HepG2 (cell line): Measurements from ENCODE around the gene CAD. TPM values are rescaled to one million over a fixed set of nuclear protein-coding genes. Genes with fewer than 3 reads are reported as not detected.

ENCODE experiments used
- BRF2 ChIP-seq: sonication (generic); formaldehyde crosslinking; IDR thresholded peaks from 2 replicates; pipeline ENCODE4 v1.8.1; 2022; ENCODE audit warnings: mild to moderate bottlenecking, missing genetic modification reagents
- FUBP1 ChIP-seq: sonication (generic); formaldehyde crosslinking; IDR thresholded peaks from 2 replicates; pipeline ENCODE4 v1.5.1; 2020; ENCODE audit warnings: missing genetic modification reagents, mild to moderate bottlenecking, borderline replicate concordance
- GABPB1 ChIP-seq: IDR thresholded peaks from 2 replicates; pipeline ENCODE4 v1.6.1; 2016; ENCODE audit warnings: mild to moderate bottlenecking, missing genetic modification reagents, moderate library complexity, missing compliant biosample characterization
- KAT2B ChIP-seq: fragments of 150-350 bp; IDR thresholded peaks from 2 replicates; pipeline ENCODE4 v1.6.1; 2014; ENCODE audit warnings: low read depth, low read length, borderline replicate concordance
- NFE2L1 ChIP-seq: sonication (generic); formaldehyde crosslinking; IDR thresholded peaks from 2 replicates; pipeline ENCODE4 v1.4.0; 2020; ENCODE audit warnings: missing genetic modification reagents, mild to moderate bottlenecking, borderline replicate concordance
- NR1H2 ChIP-seq: sonication (generic); formaldehyde crosslinking; IDR thresholded peaks from 2 replicates; pipeline ENCODE4 v1.8.1; 2022; ENCODE audit warnings: low read depth, missing genetic modification reagents, borderline replicate concordance
- PRPF4 ChIP-seq: fragments of 200-400 bp; formaldehyde crosslinking; IDR thresholded peaks from 2 replicates; pipeline ENCODE4 v1.6.1; 2016; ENCODE audit warnings: low read length, low read depth; ENCODE audit not compliant: poor library complexity, severe bottlenecking
- ZMYM3 ChIP-seq: sonication (generic); formaldehyde crosslinking; IDR thresholded peaks from 2 replicates; pipeline ENCODE4 v1.5.1; 2020; ENCODE audit warnings: mild to moderate bottlenecking, missing genetic modification reagents
- ZNF136 ChIP-seq: sonication (generic); formaldehyde crosslinking; IDR thresholded peaks from 2 replicates; pipeline ENCODE4 v1.8.1; 2022; ENCODE audit warnings: low read depth, mild to moderate bottlenecking, moderate library complexity, missing genetic modification reagents
- ZNF382 ChIP-seq: sonication (generic); formaldehyde crosslinking; IDR thresholded peaks from 2 replicates; pipeline ENCODE4 v1.5.0; 2020; ENCODE audit warnings: missing genetic modification reagents, mild to moderate bottlenecking, borderline replicate concordance
- ZNF547 ChIP-seq: sonication (generic); formaldehyde crosslinking; IDR thresholded peaks from 2 replicates; pipeline ENCODE4 v1.5.1; 2020; ENCODE audit warnings: mild to moderate bottlenecking, missing genetic modification reagents
- ZNF564 ChIP-seq: sonication (generic); formaldehyde crosslinking; IDR thresholded peaks from 2 replicates; pipeline ENCODE4 v1.8.1; 2023; ENCODE audit warnings: mild to moderate bottlenecking, missing genetic modification reagents
- ZNF670 ChIP-seq: sonication (generic); formaldehyde crosslinking; IDR thresholded peaks from 2 replicates; pipeline ENCODE4 v1.8.0; 2022; ENCODE audit warnings: mild to moderate bottlenecking, missing genetic modification reagents, borderline replicate concordance
- ZNF737 ChIP-seq: sonication (generic); formaldehyde crosslinking; IDR thresholded peaks from 2 replicates; pipeline ENCODE4 v1.5.0; 2020; ENCODE audit warnings: missing genetic modification reagents, mild to moderate bottlenecking, borderline replicate concordance
- polyA plus RNA-seq, 8 experiments: library from polyadenylated mRNA; depleted of rRNA in 3 of 8; stranded (reverse) in 7 of 8; unstranded in 1 of 8; fragments of >200 nt; fragmentation: Illumina TruSeq in 4 of 8; extraction: Trizol in 4 of 8; gene quantifications; 2 replicates each; pipeline versions ENCODE4 v1.2.1 to v1.2.3, GENCODE V29; 2011 to 2016; ENCODE audit warnings: low read depth in 4 of 8, missing spikeins in 1 of 8, mixed read lengths in 1 of 8; ENCODE audit not compliant: insufficient read depth in 1 of 8
- total RNA-seq, 5 experiments: library from RNA; depleted of rRNA; stranded (reverse); fragments of >200 nt; fragmentation: Illumina TruSeq; extraction: Trizol; gene quantifications; 2 replicates each; pipeline ENCODE4 v1.2.3, GENCODE V29; 2016; ENCODE audit warnings: low read depth in 1 of 5
- TF ChIP-seq, protein P1 (sequence below): sonication (generic); formaldehyde crosslinking; IDR thresholded peaks from 2 replicates; pipeline ENCODE4 v1.4.0; 2020; ENCODE audit warnings: mild to moderate bottlenecking, missing genetic modification reagents
- TF ChIP-seq, protein P2 (sequence below): sonication (generic); formaldehyde crosslinking; IDR thresholded peaks from 2 replicates; pipeline ENCODE4; 2020; ENCODE audit warnings: missing genetic modification reagents, mild to moderate bottlenecking, borderline replicate concordance

CAD gene
- total and polyA plus RNA-seq, 2 of the 13 experiments (the other 11 are each of a cell fraction or from before 2014, with no cell fraction given) = 21.7 to 37.0 TPM

- TF ChIP-seq KAT2B (no peak), PRPF4 (no peak), GABPB1 (CRISPR knock-in tag) (no peak), ZMYM3 (CRISPR knock-in tag) (0 out of 2 replicates have a peak, but pooled peaks have one; percentile 9), ZNF670 (no peak), NFE2L1 (no peak), ZNF382 (CRISPR knock-in tag) (no peak), FUBP1 (no peak), ZNF136 (CRISPR knock-in tag) (no peak), NR1H2 (CRISPR knock-in tag) (no peak), ZNF564 (CRISPR knock-in tag) (no peak), ZNF737 (CRISPR knock-in tag) (no peak), ZNF547 (0 out of 2 replicates have a peak, but pooled peaks have one; percentile 51), BRF2 (CRISPR knock-in tag) (no peak)
- TF ChIP-seq, protein P1, sequence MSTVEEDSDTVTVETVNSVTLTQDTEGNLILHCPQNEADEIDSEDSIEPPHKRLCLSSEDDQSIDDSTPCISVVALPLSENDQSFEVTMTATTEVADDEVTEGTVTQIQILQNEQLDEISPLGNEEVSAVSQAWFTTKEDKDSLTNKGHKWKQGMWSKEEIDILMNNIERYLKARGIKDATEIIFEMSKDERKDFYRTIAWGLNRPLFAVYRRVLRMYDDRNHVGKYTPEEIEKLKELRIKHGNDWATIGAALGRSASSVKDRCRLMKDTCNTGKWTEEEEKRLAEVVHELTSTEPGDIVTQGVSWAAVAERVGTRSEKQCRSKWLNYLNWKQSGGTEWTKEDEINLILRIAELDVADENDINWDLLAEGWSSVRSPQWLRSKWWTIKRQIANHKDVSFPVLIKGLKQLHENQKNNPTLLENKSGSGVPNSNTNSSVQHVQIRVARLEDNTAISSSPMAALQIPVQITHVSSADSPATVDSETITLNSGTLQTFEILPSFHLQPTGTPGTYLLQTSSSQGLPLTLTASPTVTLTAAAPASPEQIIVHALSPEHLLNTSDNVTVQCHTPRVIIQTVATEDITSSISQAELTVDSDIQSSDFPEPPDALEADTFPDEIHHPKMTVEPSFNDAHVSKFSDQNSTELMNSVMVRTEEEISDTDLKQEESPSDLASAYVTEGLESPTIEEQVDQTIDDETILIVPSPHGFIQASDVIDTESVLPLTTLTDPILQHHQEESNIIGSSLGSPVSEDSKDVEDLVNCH (CRISPR knock-in tag) = no peak
- TF ChIP-seq, protein P2, sequence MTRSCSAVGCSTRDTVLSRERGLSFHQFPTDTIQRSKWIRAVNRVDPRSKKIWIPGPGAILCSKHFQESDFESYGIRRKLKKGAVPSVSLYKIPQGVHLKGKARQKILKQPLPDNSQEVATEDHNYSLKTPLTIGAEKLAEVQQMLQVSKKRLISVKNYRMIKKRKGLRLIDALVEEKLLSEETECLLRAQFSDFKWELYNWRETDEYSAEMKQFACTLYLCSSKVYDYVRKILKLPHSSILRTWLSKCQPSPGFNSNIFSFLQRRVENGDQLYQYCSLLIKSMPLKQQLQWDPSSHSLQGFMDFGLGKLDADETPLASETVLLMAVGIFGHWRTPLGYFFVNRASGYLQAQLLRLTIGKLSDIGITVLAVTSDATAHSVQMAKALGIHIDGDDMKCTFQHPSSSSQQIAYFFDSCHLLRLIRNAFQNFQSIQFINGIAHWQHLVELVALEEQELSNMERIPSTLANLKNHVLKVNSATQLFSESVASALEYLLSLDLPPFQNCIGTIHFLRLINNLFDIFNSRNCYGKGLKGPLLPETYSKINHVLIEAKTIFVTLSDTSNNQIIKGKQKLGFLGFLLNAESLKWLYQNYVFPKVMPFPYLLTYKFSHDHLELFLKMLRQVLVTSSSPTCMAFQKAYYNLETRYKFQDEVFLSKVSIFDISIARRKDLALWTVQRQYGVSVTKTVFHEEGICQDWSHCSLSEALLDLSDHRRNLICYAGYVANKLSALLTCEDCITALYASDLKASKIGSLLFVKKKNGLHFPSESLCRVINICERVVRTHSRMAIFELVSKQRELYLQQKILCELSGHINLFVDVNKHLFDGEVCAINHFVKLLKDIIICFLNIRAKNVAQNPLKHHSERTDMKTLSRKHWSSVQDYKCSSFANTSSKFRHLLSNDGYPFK = no peak
These were observed 5.8 kb upstream of the CAD start (continued) for GRCh38 chr2:27211241-27211942.
